Testis (tissue), 2 donors: ENCODE results near the gene EREG.

ENCODE experiments used
- CTCF ChIP-seq, 3 experiments: fragments of 450-650 bp in 2 of 3; fragments of 200-600 bp in 1 of 3; sonication (generic) in 1 of 3; IDR thresholded peaks; one replicate each; pipeline ENCODE4 v1.5.1; 2016 to 2019; ENCODE audit warnings: antibody characterized with exemption in 3 of 3, mild to moderate bottlenecking in 2 of 3, moderate library complexity in 1 of 3
- POLR2A ChIP-seq: fragments of 450-650 bp; IDR thresholded peaks from one replicate; pipeline ENCODE4 v1.6.1; 2017; ENCODE audit warnings: antibody characterized with exemption, mild to moderate bottlenecking, moderate library complexity

- TF ChIP-seq CTCF (IDR thresholded peaks at IDR 0.05) (no peak), POLR2A (no peak)
Observed at GRCh38 chr4:74353858-74354257, 11.1 kb upstream of the EREG start.
